Measurements from ENCODE around the gene DSCAML1.

Gene DSCAML1

DNA sequence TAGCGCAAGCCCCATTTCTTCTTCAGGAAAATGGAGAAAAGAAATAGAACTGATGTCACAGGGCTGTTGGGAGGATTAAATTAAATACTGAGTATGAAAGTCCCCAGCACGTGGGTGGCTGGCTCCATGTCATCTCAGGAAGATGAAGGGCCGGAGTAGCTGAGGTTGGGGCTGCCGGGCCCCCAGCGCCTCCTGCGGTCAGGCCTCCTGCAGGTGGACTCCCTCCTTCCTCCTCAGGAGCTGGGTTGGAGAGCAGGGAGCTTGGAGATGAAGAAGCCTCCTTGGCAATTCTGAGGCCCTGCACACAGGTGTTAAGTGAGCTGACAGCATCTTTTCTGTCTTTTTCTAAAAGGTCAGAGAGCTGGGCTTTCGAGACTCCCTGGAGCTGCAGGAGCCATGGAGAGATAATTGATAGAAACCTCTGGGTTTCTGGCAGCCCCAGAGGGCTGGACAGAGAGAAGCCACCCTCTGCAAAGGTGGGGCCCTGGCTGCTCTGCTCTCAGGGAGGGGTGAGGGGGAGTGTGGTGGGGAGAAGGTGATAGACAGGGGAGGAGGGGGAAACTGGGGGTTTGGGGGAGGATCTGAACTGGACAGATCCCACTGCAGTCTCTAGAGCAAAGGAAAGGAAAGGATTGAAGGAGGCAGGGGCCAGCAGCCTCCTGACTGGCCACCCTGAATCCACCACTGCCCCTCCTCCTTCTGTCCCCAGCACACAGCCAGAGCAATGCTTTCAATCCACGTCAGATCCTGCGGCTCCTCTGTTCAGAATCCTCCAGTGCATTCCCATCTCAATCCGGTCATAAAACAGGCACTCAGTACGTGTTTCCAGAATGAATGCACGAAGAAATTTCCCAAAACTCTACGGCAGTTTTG is 258.5 kb downstream of the DSCAML1 start:
- no peak for DNase-seq

DNA sequence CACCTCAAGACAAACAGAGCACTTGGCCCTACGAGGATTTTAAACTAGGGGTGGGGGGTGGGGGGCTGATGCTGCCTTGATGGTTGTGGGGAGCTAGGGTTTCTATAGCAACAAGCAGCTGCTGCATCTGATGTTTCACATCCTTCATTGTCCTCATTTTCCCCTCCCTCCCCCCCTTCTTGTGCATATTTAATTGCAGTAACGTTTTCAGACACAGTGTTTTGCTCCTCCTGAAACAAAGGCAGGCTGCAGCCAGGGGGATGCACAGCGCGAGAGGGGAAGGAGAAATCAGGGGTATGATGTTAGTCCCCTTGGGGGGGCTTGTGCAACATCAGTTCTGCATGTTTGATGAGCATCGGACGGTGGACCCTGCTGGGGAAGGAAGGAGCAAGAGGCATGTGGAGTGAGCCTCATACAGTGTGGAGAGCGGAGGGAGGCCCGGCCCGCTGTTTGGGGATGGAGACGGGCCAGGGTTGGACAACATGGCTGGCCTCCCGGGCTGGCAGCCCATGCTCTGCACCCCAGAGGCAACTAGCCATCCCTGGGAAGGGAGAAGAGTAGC is 261.1 kb downstream of the DSCAML1 start:
- no peak for DNase-seq

DNA sequence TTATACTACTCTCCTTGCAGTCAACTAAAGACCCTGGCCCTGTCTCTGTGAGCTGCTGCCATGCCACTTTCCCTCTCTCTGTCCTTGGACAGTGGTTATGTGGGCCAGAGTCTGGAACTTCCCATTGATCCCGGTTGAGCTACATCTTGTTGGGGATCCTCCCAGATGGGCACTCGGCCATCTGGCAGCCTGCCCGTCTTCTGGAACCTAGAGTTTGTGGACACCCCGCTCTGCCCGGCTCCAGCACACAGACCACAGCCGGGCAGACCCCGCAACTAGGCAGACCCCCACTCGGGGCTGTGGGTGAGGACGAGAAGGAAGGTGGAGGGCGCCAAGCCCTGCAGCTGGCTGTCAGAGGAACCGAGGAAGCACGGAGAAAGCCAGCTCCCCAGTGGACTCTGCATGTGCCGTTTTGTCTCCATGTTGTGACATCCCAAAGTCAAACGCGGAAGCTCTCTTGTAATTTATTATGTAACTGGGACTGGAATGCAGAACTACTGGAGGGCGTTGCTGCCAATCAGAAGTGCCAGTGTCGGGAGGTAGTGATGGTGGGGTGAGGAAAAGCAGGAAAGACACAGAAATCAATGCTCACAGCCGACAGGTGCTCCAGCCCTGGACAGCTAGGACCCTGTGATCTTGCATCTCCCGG is 261.7 kb downstream of the DSCAML1 start:
- no peak for DNase-seq

DNA sequence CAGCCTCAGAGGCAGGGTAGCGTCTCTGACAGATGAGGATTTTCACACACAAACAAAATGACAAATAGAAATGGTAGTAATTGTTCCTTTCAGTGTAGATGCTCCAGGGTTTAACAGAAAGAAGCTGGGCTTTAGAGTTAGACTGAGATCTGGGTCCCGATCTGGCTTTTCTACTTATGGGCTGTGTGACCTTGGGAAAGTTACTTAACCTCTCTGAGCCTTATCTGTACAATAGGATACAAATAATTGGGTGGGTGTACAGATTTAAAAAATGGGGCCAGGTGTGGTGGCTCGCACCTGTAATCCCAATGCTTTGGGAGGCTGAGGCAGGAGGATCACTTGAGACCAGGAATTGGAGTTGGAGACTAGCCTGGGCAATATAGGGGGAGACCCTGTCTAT is 264.4 kb downstream of the DSCAML1 start:
- no peak for DNase-seq

DNA sequence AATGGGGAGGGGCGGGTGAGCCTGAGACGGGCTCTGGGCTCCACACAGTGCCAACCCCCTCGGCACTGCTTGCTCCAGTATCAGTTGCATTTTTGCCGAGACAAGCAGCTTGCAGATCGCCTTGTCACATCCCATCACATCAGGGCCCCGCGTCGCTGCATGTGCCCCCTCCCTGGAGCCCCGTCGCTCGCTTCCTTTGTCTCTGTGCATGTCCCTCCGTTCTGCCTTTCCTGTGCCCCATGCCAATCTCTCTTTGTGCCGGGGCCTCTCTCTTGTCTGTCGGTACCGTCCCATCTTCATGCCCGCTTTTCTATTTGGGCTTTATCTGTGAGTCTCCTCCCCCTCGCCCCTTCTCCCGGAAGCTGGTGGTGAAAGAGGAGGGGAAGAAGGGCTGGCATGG is 267.2 kb downstream of the DSCAML1 start:
- no peak for DNase-seq

DNA sequence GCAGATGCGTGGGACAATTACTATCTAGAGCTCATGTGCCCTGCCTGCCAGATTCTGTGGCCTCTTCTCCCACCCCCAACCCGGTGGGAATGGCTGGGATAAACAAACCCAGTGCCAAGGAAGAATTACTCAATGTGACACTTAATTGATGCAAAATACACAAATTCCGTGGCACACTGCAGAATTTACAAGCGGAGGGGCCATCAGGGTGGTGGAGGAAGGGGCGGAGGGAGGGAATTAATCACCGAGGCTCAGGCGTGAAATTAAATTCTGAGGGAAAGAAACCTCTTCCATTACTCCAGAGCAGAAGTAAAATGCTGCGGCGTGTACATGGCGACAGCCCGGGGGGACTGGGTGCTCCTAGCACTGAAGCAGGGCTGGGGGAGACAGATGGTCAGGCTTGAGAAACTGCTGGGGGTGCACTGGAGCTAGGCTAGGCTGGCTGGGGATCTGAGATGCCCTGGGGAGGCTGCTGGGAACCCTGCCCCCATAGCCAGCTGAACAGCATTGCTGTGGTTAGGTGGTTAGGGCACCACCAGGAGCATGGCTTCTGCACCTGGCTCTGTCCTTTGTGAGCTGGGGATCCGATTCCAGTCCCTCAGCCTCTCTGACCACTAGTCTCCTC is 268.8 kb downstream of the DSCAML1 start:
- DNase-seq, result no peak

DNA sequence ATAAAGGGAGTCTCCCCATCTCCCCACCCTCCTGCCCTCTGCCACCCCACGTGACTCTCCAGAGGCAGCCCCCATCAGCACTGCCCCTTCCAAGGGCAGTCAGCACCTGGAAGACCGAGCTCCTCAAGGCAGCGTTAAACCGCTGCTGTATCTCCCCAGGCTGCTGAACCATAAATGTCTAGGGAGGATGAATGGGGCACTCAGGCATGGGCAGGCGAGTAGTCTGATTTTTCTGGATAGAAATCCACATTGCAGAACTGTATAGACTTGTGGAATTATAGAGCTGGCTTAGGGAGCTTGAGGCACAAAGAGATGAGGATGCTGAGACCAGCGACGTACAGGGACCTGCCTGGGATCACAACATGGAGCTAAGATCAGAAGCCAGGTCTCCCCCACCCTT is 269.7 kb downstream of the DSCAML1 start:
- DNase-seq, result no peak

DNA sequence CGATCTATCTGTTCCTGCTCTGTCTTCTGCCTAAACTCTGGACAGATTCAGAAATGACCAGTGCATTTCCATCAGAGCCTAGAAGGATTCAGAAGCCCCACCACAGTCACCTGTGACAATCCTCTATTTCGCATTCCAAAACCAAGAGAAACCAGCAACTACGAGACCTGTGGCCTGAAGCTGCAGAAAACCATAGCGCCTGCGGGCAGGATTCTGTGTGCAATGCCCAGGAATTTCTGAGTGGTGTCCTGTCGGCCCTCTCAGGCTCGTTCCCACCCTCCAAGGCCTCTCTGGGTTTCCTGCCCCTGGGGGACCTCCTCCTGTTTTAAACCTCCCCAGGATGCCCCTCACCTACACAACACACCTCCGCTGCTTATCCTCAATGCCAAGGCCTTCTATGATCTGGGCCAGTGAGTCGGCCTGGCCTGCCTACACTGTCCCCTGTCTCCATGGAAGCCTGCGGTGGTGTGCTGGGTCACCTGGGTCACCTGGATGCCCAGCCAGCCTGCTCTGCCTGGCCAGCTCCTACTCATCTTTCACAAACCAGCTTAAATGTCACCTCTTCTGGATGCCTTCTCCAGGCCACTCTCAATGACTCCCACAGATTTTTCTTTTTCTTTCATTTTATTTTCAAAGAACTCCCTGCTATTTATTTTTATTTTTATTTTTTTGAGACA is 271.0 kb downstream of the DSCAML1 start:
- no peak for DNase-seq

DNA sequence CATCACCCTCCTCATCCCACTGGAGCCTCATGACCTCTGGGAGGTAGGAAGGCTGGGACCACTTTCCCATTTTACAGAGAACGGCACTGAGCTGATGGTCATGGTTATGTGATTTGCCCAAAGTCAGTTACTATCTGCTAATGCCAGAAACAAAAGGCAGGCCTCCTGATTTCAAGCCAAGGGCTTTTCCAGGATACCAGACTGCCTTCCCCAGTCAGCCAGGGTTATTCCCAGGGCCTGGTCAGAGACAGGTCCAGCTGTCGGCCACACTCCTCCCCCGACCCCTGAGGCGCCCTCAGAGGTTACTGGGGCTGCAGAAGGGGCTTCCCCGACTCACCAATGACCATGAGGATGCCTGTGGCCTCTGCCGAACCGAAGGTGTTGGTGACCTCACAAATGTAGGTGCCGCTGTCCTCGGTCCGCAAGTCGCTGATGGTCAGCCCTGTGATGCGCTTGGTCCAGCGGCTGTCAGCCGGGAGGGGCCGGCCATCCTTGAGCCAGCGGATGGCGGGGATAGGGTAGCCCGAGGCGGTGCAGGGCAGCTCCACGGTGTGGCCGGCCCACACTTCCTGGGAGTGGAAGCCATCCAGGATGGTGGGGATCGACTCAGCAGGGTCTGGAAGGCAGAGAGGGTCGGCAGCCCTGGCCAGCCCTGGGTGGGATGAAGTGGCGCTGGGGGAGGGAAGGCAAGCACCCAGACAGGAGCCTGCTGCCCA is 272.4 kb downstream of the DSCAML1 start:
- DNase-seq, result no peak

DNA sequence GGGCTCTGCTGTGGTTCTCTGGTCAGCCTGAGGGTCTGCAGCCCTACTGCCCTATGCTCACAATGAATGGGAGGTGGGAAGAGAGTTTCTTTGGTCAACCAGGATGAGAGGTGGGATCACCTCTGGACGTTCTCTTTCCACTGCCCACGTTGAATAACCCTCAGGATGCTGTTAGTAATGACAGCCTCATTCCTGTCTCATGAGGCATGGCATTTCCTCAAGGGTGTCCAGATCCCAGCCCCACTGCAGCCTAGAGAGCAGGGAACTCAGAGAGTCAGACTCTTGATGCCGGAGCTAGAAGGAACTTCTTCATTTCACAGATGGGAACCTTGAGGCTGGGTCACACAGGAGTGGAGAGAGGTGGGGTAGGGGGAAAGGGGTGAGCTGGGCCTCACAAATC is 273.3 kb downstream of the DSCAML1 start:
- no peak for DNase-seq

DNA sequence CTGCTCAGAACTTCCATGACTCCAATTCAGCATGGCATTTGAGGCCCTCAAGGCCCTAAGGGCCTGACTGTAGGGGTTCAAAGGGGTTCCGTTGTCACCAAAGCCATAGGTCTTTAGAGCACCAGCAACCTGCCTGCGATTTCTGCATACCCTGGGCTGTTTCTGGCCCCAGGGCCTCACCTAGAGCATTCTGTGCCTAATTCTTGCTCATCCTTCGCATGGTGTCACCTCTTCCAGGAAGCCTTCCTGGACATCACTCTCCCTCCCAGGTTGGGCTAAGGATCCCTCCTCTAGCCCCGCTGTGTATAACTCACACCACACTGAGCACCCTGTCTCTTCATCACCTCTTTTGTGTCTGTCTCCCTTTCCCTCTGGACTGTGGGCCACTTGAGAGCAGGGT is 275.0 kb downstream of the DSCAML1 start:
- DNase-seq, result no peak

DNA sequence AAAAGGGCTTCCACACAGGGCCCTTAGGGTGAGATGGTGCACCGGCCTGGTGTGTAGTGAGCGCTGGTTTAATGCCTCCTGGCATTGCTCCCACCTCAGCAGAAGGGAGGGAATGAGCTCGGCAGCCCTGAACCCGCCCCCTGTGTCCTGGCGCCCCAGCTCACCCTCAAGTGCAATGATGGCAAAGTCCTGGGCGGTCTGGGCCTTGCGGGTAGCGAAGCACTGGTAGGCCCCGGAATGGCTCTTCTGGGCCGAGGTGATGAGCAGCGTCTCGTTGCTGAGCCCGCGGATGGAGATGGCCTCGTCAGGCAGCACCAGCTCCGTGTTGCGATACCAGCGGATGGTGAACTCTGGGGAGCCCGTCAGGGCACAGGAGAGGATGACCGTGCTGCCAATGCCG is 276.1 kb downstream of the DSCAML1 start:
- DNase-seq, result no peak

DNA sequence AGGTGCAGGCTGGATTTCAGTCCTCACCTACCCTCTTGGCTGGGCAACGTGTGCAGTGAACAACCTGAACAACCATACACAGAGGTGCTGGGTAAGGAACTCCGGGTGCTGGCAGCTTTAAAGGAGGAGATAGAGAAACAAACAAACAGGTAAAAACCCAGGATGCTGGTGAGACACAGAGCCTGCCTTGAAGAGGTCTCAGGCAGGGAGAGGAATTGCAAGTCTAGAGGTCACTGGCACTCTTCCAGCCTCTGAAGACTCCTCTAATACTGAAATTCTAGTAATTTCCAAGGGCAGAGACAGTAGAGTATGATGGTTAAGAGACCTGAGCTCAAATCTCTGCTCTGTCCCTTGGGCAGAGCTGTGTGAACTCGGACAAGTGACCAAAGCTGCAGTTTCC is 276.8 kb downstream of the DSCAML1 start:
- DNase-seq, result no peak

DNA sequence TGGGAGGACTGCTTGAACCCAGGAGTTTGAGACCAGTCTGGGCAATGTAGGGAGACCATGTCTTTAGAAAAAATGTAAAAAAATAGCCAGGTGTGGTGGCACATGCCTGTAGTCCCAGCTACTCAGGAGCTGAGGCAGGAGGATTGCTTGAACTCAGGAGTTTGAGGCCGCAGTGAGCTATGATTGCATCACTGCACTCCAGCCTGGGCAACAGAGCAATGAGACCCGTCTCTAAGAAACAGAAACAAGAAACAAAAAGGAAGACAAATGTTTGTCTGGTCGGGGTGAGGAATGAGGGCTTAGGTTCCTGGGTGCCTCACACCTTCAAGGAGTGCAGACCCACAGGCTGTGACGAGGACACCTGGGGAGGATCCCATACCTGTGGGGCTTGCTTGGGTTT is 277.4 kb downstream of the DSCAML1 start:
- DNase-seq, result no peak

DNA sequence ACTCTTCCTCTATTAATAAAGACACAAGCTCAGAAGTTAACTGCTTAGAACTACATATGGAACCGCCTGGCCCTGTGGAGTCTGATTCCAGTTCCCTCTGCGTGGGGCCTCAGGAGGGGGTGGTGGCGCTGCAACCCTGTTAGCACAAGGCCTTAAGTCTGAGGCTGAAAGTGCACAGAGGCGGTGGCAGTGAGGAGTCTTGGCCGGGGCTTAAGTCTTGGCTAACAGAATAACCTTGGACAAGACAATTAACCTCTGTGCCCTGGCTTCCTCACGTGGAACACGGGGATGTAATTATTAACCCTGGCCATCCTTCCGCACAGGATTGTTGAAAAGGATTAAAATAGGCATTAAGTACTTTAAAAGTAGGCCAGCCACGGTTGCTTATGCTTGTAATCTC is 277.8 kb downstream of the DSCAML1 start:
- DNase-seq, result no peak

DNA sequence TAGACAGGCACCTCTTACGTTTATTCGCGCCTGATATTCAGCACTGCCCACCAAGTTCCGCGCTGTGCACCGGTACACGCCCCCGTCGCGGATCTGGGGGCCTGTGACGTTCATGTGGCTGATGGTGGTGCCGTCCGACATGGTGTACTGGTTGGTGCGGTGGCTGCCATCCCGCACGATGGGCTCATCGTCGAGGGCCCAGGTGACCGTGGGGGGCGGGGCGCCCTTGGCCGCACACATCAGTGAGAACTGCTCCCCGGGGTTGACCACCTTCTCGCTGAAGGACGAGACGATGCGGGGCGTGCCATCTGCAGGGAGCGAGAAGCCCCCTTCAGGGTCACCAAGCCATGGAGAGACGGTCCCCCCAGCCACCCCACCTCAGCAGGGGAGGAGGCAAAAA is 278.6 kb downstream of the DSCAML1 start:
- DNase-seq, result no peak

DNA sequence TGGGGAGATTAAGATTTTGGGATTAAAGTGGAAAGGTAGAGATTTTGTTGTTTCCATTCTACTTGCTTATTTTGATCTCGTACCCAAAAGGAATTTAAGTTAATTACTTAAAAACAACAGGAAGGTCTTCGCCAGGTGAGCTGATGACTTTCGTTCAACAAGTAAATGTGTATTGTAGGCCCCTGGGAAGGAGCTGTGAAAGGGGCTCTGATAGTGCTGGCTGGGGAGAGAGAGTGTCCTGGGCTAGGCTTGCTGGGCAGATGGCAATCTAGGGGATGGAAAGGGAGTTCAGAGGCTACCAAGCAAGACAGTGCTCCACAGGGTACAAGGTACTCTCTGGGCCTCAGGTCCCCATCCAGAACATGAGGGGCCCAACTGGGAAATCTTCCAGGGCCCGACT is 279.9 kb downstream of the DSCAML1 start:
- no peak for DNase-seq

DNA sequence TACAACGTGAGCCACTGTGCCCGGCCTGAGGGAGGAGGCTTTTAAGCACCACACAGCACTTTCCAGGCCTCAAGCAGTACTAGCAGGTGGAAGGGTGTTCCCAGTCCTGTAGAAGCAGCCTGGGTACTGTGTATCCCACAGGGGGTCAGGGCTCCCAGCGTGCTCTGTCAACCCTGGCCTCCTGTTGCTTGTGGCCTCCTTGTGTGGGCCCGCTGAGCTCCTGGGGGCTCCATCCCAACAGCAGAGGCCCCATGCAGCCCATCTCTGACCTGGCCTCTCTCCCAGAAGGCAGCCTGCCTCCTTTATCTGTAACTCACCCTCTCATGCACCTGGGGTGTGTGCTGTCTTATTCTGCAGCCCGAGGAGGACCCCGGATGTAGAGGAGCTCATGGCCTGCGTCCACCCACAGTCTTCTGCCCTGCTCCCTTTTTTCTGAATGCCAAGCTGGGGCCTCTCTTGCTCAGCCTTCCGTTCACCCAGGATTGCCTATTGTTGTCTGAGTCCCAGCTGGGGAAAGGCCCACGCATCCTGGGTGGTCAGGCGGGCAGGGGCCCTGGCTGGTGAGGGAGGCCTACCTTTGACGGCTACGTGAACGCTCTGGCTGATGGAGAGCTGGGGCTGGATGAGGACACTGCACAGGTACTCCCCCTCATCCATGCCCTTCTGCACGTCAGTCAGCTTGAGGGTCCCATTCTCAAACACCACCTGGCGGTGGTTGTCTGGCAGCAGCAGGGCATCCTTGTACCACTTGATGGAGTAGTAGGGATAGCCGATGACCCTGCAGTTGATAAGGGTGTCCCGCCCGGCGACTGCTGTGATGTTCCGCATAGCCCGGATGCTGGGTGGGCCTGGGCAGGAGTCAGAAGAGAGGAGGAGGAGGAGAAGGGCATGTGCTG is 280.9 kb downstream of the DSCAML1 start:
- no peak for DNase-seq

DNA sequence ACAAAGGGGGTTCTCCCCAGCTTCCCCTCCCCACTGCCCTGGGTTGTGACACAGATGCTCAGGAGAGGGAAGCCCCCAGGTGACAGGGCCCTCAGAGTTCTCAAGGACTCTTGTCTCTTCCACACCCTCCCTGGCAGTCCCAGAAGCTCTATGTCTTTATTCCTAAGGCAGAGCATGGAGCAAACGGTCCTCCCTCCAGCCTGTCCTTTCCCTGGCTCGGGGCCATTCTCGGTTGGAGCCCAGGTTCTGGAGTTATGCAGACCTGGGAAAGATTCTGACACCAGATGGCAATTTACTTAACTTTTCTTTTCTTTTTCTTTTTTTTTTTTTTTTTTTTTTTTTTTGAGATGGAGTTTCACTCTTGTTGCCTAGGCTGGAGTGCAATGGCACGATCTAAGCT is 282.8 kb downstream of the DSCAML1 start:
- no peak for DNase-seq

DNA sequence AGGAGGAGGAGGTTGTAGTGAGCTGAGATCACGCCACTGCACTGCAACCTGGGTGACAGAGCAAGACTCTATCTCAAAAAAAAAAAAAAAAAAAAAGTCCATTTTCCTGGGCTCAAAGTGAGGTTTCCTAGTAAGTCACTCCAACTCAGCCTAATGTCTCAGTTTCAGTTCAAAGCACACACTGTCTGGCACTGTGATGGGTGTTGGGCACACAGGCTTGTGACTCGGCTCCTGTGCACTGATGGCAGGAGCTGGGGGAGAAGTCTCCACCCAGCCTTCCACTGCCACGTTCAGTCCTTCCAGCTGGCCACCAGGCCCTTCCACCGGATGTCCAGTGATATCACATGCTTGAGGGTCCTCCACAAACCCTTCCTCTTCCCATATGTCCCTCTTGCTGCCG is 283.4 kb downstream of the DSCAML1 start:
- no peak for DNase-seq

DNA sequence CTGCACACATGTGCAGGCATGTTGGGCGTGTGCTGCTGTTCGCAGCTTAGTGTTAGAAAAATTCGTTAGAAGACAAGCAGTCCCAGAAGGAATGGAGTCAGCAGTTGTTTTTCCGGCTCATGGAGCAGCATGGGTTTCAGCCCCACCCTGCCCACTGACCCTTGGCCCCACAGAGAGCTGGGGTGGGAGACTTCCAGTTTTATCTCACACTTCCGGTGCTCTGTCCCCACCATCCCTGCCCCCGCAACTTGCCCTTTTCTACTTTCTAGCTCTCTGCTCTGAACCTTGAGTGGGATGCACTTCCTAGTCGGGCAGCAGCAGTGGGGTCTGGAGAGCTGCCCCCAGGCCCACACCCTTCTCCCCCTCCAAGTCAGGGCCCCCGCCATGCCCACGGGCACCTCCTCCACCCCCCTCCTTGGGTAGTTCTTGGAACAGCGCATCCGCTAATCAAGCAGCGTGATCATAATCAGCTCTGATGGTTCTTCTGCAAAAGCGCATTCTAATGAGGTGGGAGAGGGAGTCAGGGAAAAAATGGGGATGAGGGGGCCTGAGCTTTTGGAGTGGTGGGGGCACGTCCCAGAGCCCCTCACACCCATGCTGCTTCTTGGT is 285.0 kb downstream of the DSCAML1 start:
- no peak for DNase-seq

All from activated CD4-positive, alpha-beta T cell treated with anti-CD3 and anti-CD28 coated beads, Interleukin-2, amount 50 U/mL, for 4 hours (primary cell).